IPS DF 19.7 (cell line): ENCODE data around the gene GCHFR.
A peak's percentile ranks its signal among the peaks of the same experiment; 100 is the strongest.

ENCODE experiments used
- DNase-seq: peaks from one replicate; pipeline ENCODE4 v3.0.0-alpha.2; 2013; ENCODE audit warnings: low read depth, low spot score

The GCHFR gene

GRCh38 chr15:40775740-40776536 is 12.1 kb downstream of the GCHFR start:
- DNase-seq: no peak

- DNase-seq: no peak
Measured at GRCh38 chr15:40776537-40777141, 12.8 kb downstream of the GCHFR start.

DNA sequence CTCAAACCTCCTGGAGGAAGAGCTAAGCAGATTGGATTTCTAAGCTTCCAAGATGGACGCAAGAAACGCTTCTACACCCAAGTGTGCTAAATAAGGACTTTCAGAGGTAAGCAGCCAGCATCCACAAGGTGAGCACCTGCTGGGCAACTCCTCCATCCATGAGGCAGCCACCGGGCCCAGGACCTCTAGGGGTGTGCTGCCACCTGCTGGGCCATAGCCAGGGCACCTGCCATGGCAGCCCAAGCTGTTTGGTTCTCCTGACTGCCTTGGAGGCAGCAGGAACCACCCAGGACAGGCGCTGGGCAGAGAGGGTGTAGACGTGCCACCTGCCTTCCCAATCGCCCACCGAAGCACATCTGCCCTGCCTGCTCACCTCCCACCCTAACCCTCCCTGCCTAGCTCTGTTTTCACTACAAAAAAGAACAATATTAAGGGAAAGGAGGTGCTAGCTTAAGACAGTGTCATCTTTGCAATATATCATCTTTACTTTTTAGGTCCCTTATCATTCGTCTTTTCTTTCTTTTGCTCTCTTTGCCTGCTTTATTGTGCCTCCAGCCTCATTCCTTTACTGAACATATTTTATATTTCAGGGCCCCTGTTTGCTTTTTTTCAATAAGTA is 18.9 kb downstream of the GCHFR start:
- no peak for DNase-seq

- DNase-seq: no peak
Measured at GRCh38 chr15:40785164-40785563, 21.3 kb downstream of the GCHFR start.

DNA sequence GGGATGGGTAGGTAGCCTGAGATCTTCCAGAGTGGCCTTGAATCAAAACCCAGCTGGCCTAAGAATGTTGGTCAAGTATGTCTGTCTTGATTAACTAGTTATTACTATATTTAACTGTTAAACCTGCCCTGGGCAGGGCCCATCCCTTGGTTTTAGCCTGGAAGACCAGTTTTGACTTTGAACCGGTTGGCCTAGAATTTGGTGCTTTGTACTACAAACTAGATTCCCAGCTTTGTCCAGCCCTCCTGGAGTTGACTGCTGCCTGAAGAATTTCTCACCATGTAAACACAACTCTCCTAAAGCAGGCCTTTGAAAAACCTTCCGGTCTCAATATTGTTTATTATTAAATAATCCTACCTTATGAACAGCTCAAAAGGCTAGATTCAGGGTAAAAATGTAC is 21.9 kb downstream of the GCHFR start:
- no peak for DNase-seq

- peak; percentile 79 for DNase-seq
Measured at GRCh38 chr15:40787344-40787841, 23.5 kb downstream of the GCHFR start.

- no peak for DNase-seq
Measured at GRCh38 chr15:40787991-40788390, 24.1 kb downstream of the GCHFR start.

DNA sequence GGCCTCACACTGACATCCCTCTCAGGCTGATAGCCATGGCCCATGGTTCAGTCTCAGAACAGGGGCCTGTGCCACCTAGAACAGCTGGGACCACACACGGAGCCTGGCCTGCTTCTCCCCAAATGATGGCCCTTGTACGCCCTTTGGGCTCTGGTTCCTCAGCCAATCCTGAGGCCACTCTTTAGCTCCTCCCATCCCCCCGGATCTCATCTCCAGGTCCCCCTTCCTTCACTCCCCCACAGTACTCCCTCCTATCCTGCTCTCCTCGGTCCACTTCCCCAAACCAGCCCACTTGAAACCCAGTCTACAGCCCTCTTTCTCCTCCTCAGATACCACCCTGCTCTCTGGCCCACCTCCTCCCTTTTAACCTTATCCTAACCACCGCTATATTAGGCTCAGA is 25.3 kb downstream of the GCHFR start:
- no peak for DNase-seq

- no peak for DNase-seq
Measured at GRCh38 chr15:40789999-40790398, 26.1 kb downstream of the GCHFR start.

- DNase-seq: no peak
Measured at GRCh38 chr15:40790718-40791117, 26.9 kb downstream of the GCHFR start.

GRCh38 chr15:40792394-40792793 is 28.5 kb downstream of the GCHFR start:
- no peak for DNase-seq

DNA sequence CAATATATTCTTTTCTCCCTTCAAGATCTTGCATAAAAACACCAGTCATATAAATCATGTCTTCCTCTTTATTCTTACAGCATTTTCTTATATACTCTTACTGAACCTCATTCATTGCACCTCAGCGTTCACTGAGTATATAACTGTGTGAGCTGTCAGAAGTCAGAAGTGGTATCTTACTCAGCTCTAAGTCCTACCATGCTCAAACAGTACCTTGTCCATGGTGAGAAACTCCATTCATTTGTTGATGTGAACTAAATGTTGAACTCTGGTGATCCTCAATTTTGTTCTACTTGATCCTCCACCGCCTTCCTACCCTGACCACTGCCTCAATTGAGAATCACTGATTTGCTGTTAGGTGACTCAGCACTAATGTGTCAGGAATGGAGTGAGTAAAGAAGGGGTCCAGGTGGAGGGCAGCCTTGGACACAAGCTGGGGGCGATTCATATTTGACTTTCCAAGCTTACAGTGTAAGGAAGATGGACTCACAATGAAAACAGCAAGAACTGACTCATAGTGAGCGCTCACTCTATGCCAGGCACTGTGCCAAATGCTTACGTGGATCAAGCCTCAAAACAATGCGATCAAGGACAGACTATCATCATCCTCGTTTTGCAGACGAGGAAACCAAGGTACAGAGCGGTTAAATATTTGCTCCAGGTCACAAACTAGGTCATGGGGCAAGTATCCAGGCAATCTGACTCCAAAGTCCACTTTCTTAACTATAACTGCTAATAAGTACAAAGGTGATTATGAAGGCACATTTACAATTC is 29.5 kb downstream of the GCHFR start:
- no peak for DNase-seq

DNA sequence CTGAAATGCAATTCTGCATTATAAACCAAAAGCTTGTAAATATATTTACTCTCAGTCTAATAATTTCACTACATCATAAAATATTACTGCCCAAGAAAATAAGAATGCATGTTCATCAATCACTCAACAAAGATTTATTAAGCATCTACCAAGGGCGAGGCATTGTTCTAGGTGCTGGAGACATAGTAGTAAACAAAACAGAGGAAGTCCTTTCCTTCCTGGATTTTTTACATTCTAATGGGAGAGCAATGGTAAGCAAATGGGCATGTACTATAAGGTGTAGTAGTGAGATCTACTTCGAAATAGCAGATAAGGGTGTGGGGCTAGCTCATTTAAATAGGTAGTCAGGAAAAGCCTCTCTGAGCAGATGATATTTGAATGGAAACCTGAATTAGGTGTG is 32.2 kb downstream of the GCHFR start:
- no peak for DNase-seq

GRCh38 chr15:40796512-40796911 is 32.6 kb downstream of the GCHFR start:
- no peak for DNase-seq

GRCh38 chr15:40799523-40799922 is 35.7 kb downstream of the GCHFR start:
- no peak for DNase-seq

DNA sequence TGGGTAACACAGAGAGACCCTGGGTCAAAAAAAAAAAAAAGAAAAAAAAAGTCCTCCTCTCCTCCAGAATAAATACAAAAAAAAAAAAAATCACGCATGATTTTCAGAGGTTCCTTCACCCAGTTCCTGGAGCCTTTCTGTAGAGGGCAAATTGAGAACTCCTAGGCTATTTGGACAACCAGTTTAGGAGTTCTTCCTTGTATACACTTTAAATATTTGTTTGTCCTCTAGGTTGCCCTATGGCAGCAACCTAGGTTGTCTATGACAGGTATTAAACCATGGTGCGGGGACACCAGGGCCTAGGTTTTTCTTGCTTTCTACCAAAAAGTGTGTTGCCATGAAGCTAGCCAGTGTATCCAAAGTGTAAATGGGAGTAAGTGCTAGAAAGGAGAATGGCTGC is 39.2 kb downstream of the GCHFR start:
- no peak for DNase-seq

- no peak for DNase-seq
Measured at GRCh38 chr15:40803688-40804087, 39.8 kb downstream of the GCHFR start.

DNA sequence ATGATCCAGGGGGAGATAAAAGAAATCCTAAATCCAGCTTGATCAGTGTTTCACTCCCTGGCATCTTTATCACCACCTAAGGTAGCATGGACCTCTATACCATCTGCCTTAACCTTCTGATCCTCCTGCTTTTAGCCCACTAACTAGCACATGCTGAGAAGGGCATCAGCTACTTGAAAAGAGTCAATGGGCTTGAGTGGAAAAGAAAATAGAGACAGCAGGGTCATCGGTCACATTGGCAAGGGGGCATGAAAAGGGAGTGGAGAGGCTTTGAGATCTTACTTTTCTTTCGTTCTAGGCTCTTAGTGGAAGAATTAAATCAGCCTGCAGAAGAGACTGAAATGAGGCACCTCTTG is 42.8 kb downstream of the GCHFR start:
- DNase-seq: no peak

GRCh38 chr15:40807028-40807887 is 43.4 kb downstream of the GCHFR start, which contains the start of the genes DNAJC17 and ZFYVE19:
Gene DNAJC17 (minus strand): TSS chr15:40807473. CDS start chr15:40807446, 27 bp downstream.
Gene ZFYVE19 (plus strand): TSS chr15:40807089. CDS start chr15:40807590, 501 bp downstream.
- DNase-seq: peak; percentile 96

- DNase-seq: no peak
Measured at GRCh38 chr15:40807888-40808461, 44.1 kb downstream of the GCHFR start.
